K562 (cell line): ENCODE measurements around the gene CCDC102B. TPM values are rescaled to one million over a fixed set of nuclear protein-coding genes. Genes with fewer than 3 reads are reported as not detected.

ENCODE experiments used
- ATAC-seq: fragments of 200-7000 bp; cut with Tn5 transposase; 3 replicates; pipeline ENCODE4 v1.9.1; 2020; ENCODE audit warnings: moderate library complexity
- BruUV-seq: library from RNA; stranded (reverse); fragments of 400-500 nt; replicated peaks from 2 replicates; lab custom pipeline; 2021; lab: Mats Ljungman, UMichigan
- CTCF ChIA-PET: fragments of 300-600 bp; formaldehyde crosslinking; extraction: SDS; loops from one replicate; lab custom pipeline; 2021; ENCODE audit warnings: low intra/inter-chr PET ratio; lab: Yijun Ruan, JAX
- POLR2A ChIA-PET: fragments of 300-600, 350-650 bp; sonication (Branson Sonifier 250); formaldehyde crosslinking; extraction: SDS; loops from one replicate; lab custom pipeline; 2021; ENCODE audit warnings: antibody characterized with exemption, inconsistent platforms; lab: Yijun Ruan, JAX
- DNase-seq, 4 experiments: peaks; one replicate each; pipeline versions ENCODE4 v3.0.0 to v3.0.0-alpha.2; 2011 to 2018; ENCODE audit warnings: low spot score in 3 of 4, mixed read lengths in 3 of 4; ENCODE audit errors: extremely low read depth in 1 of 4
- FAIRE-seq: peaks from 2 replicates; lab custom pipeline; 2011; peaks lifted over from hg19 to GRCh38; lab: Jason Lieb, UNC
- H2AFZ ChIP-seq: 2 replicates; pipeline ENCODE4 v1.6.0; 2011; ENCODE audit warnings: low read depth, low read length, control low read depth, inconsistent platforms
- H3K27ac ChIP-seq: fragments of 200-600 bp; 3 replicates; pipeline ENCODE4 v1.8.0; 2011; ENCODE audit warnings: low read depth, mild to moderate bottlenecking, control low read depth, inconsistent platforms, low read length, moderate library complexity, mixed read lengths; ENCODE audit errors: extremely low read depth
- H3K27me3 ChIP-seq, 2 experiments: fragments of 300-600 bp in 1 of 2; 2 replicates in 1 of 2; 3 replicates in 1 of 2; pipeline versions ENCODE4 v1.6.0 to v1.8.0; 2011; ENCODE audit warnings: inconsistent platforms in 2 of 2, low read length in 2 of 2, mild to moderate bottlenecking in 1 of 2, mixed read lengths in 1 of 2, moderate library complexity in 1 of 2; ENCODE audit not compliant: control insufficient read depth in 2 of 2, insufficient read depth in 2 of 2
- H3K36me3 ChIP-seq: fragments of 300-600 bp; 3 replicates; pipeline ENCODE4 v1.8.0; 2011; ENCODE audit warnings: mild to moderate bottlenecking, low read length, inconsistent platforms; ENCODE audit not compliant: control insufficient read depth, insufficient read depth
- H3K4me1 ChIP-seq, 2 experiments: fragments of 200-600 bp in 1 of 2; replicated peaks in 1 of 2; 2 replicates in 1 of 2; 3 replicates in 1 of 2; pipeline versions ENCODE4 v1.5.1 to v1.8.0; 2011; ENCODE audit warnings: inconsistent platforms in 2 of 2, low read length in 2 of 2, mild to moderate bottlenecking in 1 of 2, mixed read lengths in 1 of 2, moderate library complexity in 1 of 2; ENCODE audit not compliant: control insufficient read depth in 2 of 2, insufficient read depth in 2 of 2
- H3K4me2 ChIP-seq: 2 replicates; pipeline ENCODE4 v1.6.1; 2011; ENCODE audit warnings: low read length, control low read depth, inconsistent platforms, mixed read lengths; ENCODE audit not compliant: insufficient read depth
- H3K4me3 ChIP-seq: fragments of 200-600 bp; sonication (generic), shearing (Covaris generic); 2 replicates; pipeline ENCODE4 v1.5.1; 2016; ENCODE audit warnings: control low read depth, inconsistent platforms
- H3K79me2 ChIP-seq: fragments of 200-600 bp; 3 replicates; pipeline ENCODE4 v1.8.0; 2011; ENCODE audit warnings: low read length, inconsistent platforms; ENCODE audit not compliant: control insufficient read depth, insufficient read depth
- H3K9ac ChIP-seq, 2 experiments: 2 replicates each; pipeline versions ENCODE4 v1.6.0 to v1.6.1; 2011; ENCODE audit warnings: low read depth in 2 of 2, low read length in 2 of 2, control low read depth in 1 of 2, inconsistent platforms in 1 of 2, mild to moderate bottlenecking in 1 of 2, mixed read lengths in 1 of 2; ENCODE audit not compliant: insufficient read depth in 1 of 2
- H3K9me1 ChIP-seq: one replicate; pipeline ENCODE4 v1.6.0; 2011; ENCODE audit warnings: inconsistent platforms, mild to moderate bottlenecking, low read length, moderate library complexity; ENCODE audit not compliant: control insufficient read depth, insufficient read depth
- H3K9me3 ChIP-seq: replicated peaks from 2 replicates; pipeline ENCODE4 v1.5.1; 2011; ENCODE audit warnings: low read depth, low read length, inconsistent platforms; ENCODE audit not compliant: control insufficient read depth, insufficient read depth
- H4K20me1 ChIP-seq: replicated peaks from 2 replicates; pipeline ENCODE4 v1.6.1; 2011; ENCODE audit warnings: low read length, inconsistent platforms, mixed read lengths; ENCODE audit not compliant: control insufficient read depth, insufficient read depth
- ATF3 ChIP-seq, 2 experiments: fragments of 450-650 bp in 1 of 2; sonication (generic) in 1 of 2; formaldehyde crosslinking in 1 of 2; IDR thresholded peaks in 1 of 2; conservative IDR thresholded peaks in 1 of 2; 2 replicates each; pipeline versions ENCODE4 v1.6.1 to v1.8.1; 2016 to 2023; ENCODE audit warnings: mild to moderate bottlenecking in 2 of 2, moderate library complexity in 2 of 2, inconsistent platforms in 1 of 2, missing genetic modification reagents in 1 of 2
- CREB1 ChIP-seq, 2 experiments: sonication (generic) in 1 of 2; formaldehyde crosslinking in 1 of 2; IDR thresholded peaks; 2 replicates each; pipeline versions ENCODE4 v1.6.1 to v1.8.0; 2012 to 2022; ENCODE audit warnings: inconsistent platforms in 1 of 2, mild to moderate bottlenecking in 1 of 2, missing genetic modification reagents in 1 of 2, moderate library complexity in 1 of 2
- HDGF ChIP-seq: fragments of 450-650 bp; IDR thresholded peaks from 2 replicates; pipeline ENCODE4 v1.6.1; 2016
- HES1 ChIP-seq: fragments of 450-650 bp; IDR thresholded peaks from 2 replicates; pipeline ENCODE4 v1.6.1; 2016; ENCODE audit warnings: low read depth, mild to moderate bottlenecking, moderate library complexity
- HNRNPK ChIP-seq: fragments of 200-400 bp; formaldehyde crosslinking; IDR thresholded peaks from one replicate; pipeline ENCODE4 v1.6.1; 2018; ENCODE audit warnings: mild to moderate bottlenecking, low read depth, low read length; ENCODE audit not compliant: poor library complexity, severe bottlenecking
- MTF1 ChIP-seq: fragments of 250-450 bp; sonication (Bioruptor Pico); IDR thresholded peaks from 2 replicates; pipeline ENCODE4 v1.9.0; 2021; ENCODE audit warnings: moderate library complexity, mild to moderate bottlenecking, inconsistent platforms, borderline replicate concordance
- NR3C1 ChIP-seq: sonication (generic); formaldehyde crosslinking; IDR thresholded peaks from 2 replicates; pipeline ENCODE4 v1.8.1; 2022; ENCODE audit warnings: missing genetic modification reagents
- PHB ChIP-seq: fragments of 250-450 bp; sonication (Bioruptor Pico); IDR thresholded peaks from 2 replicates; pipeline ENCODE4 v1.5.0; 2021
- RFX5 ChIP-seq: IDR thresholded peaks from 2 replicates; pipeline ENCODE4 v1.6.1; 2011; ENCODE audit warnings: low read depth, mild to moderate bottlenecking, improper control_type of control experiment, low read length
- SAFB ChIP-seq: fragments of 200-400 bp; formaldehyde crosslinking; IDR thresholded peaks from 2 replicates; pipeline ENCODE4 v1.6.1; 2017; ENCODE audit warnings: low read depth, low read length, borderline replicate concordance
- XRCC3 ChIP-seq: fragments of 450-650 bp; IDR thresholded peaks from 2 replicates; pipeline ENCODE4 v1.6.1; 2017; ENCODE audit warnings: mild to moderate bottlenecking, moderate library complexity
- YBX1 ChIP-seq: fragments of 450-650 bp; IDR thresholded peaks from 2 replicates; pipeline ENCODE4 v1.7.1; 2016; ENCODE audit warnings: mild to moderate bottlenecking
- YY1 ChIP-seq, 3 experiments: IDR thresholded peaks; 2 replicates each; pipeline ENCODE4 v1.6.1; 2011; ENCODE audit warnings: low read length in 2 of 3, mild to moderate bottlenecking in 2 of 3, moderate library complexity in 2 of 3, borderline replicate concordance in 1 of 3, control low read depth in 1 of 3, low read depth in 1 of 3; ENCODE audit not compliant: insufficient read depth in 3 of 3, insufficient replicate concordance in 2 of 3, control insufficient read depth in 1 of 3, insufficient read length in 1 of 3; ENCODE audit errors: extremely low read depth in 1 of 3
- ZFPM2 ChIP-seq: fragments of 250-450 bp; sonication (Bioruptor Pico); IDR thresholded peaks from 2 replicates; pipeline ENCODE4 v1.5.1; 2022; ENCODE audit warnings: mild to moderate bottlenecking
- ZNF551 ChIP-seq: fragments of 250-450 bp; sonication (Bioruptor Pico); IDR thresholded peaks from 2 replicates; pipeline ENCODE4 v1.5.0; 2021; ENCODE audit warnings: mild to moderate bottlenecking, moderate library complexity
- WGBS: fragments of 100-300 bp; shearing (Covaris generic); methylation state at CpG from one replicate; pipeline ENCODE4 v1.1.6; 2016; ENCODE audit warnings: low coverage, mixed read lengths; ENCODE audit not compliant: insufficient coverage; ENCODE audit errors: missing lambda C conversion rate; 5-methylcytosine and 5-hydroxymethylcytosine counted together
- in situ Hi-C: fragments of 300-500 bp; cut with MboI; formaldehyde crosslinking; loops from 4 replicates; pipeline ENCODE4 v1.15.0; 2018; ENCODE audit warnings: inconsistent platforms, mixed read lengths
- intact Hi-C: fragments of 100-400 bp; cut with micrococcal nuclease; formaldehyde crosslinking; loops from 2 replicates; pipeline ENCODE4 v1.14.2; 2022
- polyA plus RNA-seq, 8 experiments: library from polyadenylated mRNA; depleted of rRNA in 4 of 8; stranded (reverse) in 5 of 8; unstranded in 3 of 8; fragments of >200 nt; fragmentation: Nextera tagmentation in 2 of 8; fragmentation: Illumina TruSeq in 1 of 8; extraction: Ambion mirVana in 2 of 8; extraction: Trizol in 1 of 8; gene quantifications; 2 replicates each; pipeline versions ENCODE4 v1.2.1 to v1.2.3, GENCODE V29; 2011 to 2014; ENCODE audit warnings: inconsistent platforms in 1 of 8, missing spikeins in 1 of 8
- total RNA-seq, 7 experiments: library from RNA; depleted of rRNA in 6 of 7; stranded (reverse); fragments of >200 nt in 6 of 7; fragmentation: Illumina TruSeq in 2 of 7; extraction: Trizol in 2 of 7; gene quantifications; 2 replicates each; pipeline versions ENCODE4 v1.2.1 to v1.2.3, GENCODE V29; 2011 to 2021; ENCODE audit warnings: low replicate concordance in 1 of 7
- TF ChIP-seq, protein P1 (sequence below), 3 experiments: fragments of 200-800 bp in 1 of 3; fragments of 250-450 bp in 1 of 3; fragments of 450-650 bp in 1 of 3; sonication (Bioruptor Pico) in 1 of 3; sonication (Bioruptor generic) in 1 of 3; formaldehyde crosslinking in 1 of 3; IDR thresholded peaks; 2 replicates each; pipeline versions ENCODE4 v1.6.1 to v1.8.0; 2016 to 2022; ENCODE audit warnings: mild to moderate bottlenecking in 2 of 3, missing genetic modification characterization in 2 of 3, missing compliant biosample characterization in 1 of 3, moderate library complexity in 1 of 3

The CCDC102B gene
- total and polyA plus RNA-seq, 9 of the 15 experiments (the other 6 are each of a cell fraction or from before 2014, with no cell fraction given) = 0.18 to 1.5 (median 0.73) TPM

- TF ChIP-seq ATF3 (IDR thresholded peaks at IDR 0.05) = no peak
- no peak for TF ChIP-seq ATF3 (CRISPR knock-in tag; conservative IDR thresholded peaks at IDR 0.05)
- no peak for TF ChIP-seq HDGF
- no peak for TF ChIP-seq NR3C1
- TF ChIP-seq XRCC3 = no peak
- TF ChIP-seq RFX5 = no peak
- no peak for TF ChIP-seq ZFPM2 (CRISPR knock-in tag)
- TF ChIP-seq, all 486 proteins: peak for 0
Measured at GRCh38 chr18:68969027-68969426, 171.1 kb downstream of the CCDC102B start (continued).

DNA sequence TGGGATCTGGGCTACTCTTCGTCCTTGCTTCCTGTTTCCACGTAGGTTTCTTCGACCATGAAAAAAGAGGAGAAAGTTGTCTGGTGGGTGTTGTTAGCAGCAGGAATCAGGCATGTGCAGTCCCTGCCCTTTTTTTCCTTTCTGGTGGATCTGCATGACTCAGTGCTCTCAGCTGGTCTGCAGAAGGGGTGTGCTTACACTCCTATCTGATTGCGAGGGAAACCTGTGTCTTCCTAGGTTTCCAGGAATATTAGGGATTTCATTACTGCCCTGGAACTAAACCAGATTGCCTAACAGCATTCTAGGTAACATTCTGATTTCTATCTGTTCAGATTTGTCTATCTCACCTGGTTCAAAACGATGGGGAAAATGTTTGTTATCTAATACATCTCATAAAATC is 174.3 kb downstream of the CCDC102B start:
- FAIRE-seq = no peak
- no peak for ATAC-seq
- WGBS = 0% methylated on average over 4 of the region's 5 CpGs
- H3K4me3 ChIP-seq = no peak overlapping the region
- no peaks in the 10 kb centered on the region for H3K79me2 ChIP-seq
- H3K9ac ChIP-seq = no peak overlapping the region
- no peaks in the 10 kb centered on the region for H3K27me3 ChIP-seq
- no peak overlapping the region for H2AFZ ChIP-seq
- no peaks in the 10 kb centered on the region for H3K36me3 ChIP-seq
- H3K9me3 ChIP-seq = no peaks in the 10 kb centered on the region
- no peak overlapping the region for H3K27ac ChIP-seq
- H3K4me2 ChIP-seq = no peak overlapping the region
- in situ Hi-C loops = no loop called here
- no TSS peak for BruUV-seq
- CTCF ChIA-PET = no interaction called here
- POLR2A ChIA-PET = no interaction called here
- intact Hi-C loops = no loop called here
- H4K20me1 ChIP-seq = no peaks in the 10 kb centered on the region
- no peaks in the 10 kb centered on the region for H3K4me1 ChIP-seq
- DNase-seq = no peak
- no peaks in the 10 kb centered on the region for H3K9me1 ChIP-seq
- TF ChIP-seq YY1 (IDR thresholded peaks at IDR 0.05; ENCODE audit: borderline replicate concordance in 1 of 3, control insufficient read depth in 1 of 3, extremely low read depth in 1 of 3, insufficient read depth in 3 of 3, insufficient read length in 1 of 3, insufficient replicate concordance in 2 of 3, low read depth in 1 of 3, low read length in 2 of 3) = no peak
- no peak for TF ChIP-seq HES1
- TF ChIP-seq PHB (CRISPR knock-in tag) = no peak
- TF ChIP-seq CREB1 (IDR thresholded peaks at IDR 0.05) = no peak
- TF ChIP-seq CREB1 (CRISPR knock-in tag; IDR thresholded peaks at IDR 0.05) = no peak
- no peak for TF ChIP-seq ZNF551 (CRISPR knock-in tag)
- TF ChIP-seq SAFB = no peak
- no peak for TF ChIP-seq YBX1
- TF ChIP-seq, protein P1, sequence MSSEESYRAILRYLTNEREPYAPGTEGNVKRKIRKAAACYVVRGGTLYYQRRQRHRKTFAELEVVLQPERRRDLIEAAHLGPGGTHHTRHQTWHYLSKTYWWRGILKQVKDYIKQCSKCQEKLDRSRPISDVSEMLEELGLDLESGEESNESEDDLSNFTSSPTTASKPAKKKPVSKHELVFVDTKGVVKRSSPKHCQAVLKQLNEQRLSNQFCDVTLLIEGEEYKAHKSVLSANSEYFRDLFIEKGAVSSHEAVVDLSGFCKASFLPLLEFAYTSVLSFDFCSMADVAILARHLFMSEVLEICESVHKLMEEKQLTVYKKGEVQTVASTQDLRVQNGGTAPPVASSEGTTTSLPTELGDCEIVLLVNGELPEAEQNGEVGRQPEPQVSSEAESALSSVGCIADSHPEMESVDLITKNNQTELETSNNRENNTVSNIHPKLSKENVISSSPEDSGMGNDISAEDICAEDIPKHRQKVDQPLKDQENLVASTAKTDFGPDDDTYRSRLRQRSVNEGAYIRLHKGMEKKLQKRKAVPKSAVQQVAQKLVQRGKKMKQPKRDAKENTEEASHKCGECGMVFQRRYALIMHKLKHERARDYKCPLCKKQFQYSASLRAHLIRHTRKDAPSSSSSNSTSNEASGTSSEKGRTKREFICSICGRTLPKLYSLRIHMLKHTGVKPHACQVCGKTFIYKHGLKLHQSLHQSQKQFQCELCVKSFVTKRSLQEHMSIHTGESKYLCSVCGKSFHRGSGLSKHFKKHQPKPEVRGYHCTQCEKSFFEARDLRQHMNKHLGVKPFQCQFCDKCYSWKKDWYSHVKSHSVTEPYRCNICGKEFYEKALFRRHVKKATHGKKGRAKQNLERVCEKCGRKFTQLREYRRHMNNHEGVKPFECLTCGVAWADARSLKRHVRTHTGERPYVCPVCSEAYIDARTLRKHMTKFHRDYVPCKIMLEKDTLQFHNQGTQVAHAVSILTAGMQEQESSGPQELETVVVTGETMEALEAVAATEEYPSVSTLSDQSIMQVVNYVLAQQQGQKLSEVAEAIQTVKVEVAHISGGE (CRISPR knock-in tag; IDR thresholded peaks at IDR 0.05) = no peak
- no peak for TF ChIP-seq HNRNPK
- no peak for TF ChIP-seq MTF1 (CRISPR knock-in tag)
